Measurements from ENCODE around the gene UBXN7. TPM values are rescaled to one million over a fixed set of nuclear protein-coding genes. Genes with fewer than 3 reads are reported as not detected.
"Not testable (repeated sequence)": the region's sequence is repeated elsewhere in the genome, so short reads cannot be mapped to it uniquely, and the experiment has no call there.

UBXN7 gene
- total and polyA plus RNA-seq, 2 donors (not counting 3 experiments of a cell fraction or from before 2014, with no cell fraction given) = 9.9 to 57.0 TPM

GRCh38 chr3:196390116-196390515, 42.1 kb downstream of the UBXN7 start:
- no peak for TF ChIP-seq POLR2A (IDR thresholded peaks at IDR 0.05; ENCODE audit: low read depth, low read length)
- Histone ChIP-seq H3K4me1 (ENCODE audit: control insufficient read depth, extremely low read depth, insufficient read depth, low read length) (no peaks in the 10 kb centered on the region), H3K9ac (replicated peaks; ENCODE audit: extremely low read depth, insufficient read depth, low read length) (no peak overlapping the region), H2AFZ (ENCODE audit: low read depth, low read length) (no peak overlapping the region), H3K4me2 (ENCODE audit: insufficient read depth, low read length) (no peak overlapping the region), H3K4me3 (replicated peaks in 1 of 3; ENCODE audit: insufficient read depth in 1 of 3, low read depth in 1 of 3, low read length in 3 of 3) (no peak overlapping the region), H4K20me1 (replicated peaks; ENCODE audit: control insufficient read depth, extremely low read depth, insufficient read depth, low read length) (peaks cover 3% of the 10 kb centered on the region), H3K27me3 (ENCODE audit: control insufficient read depth in 2 of 2, insufficient read depth in 2 of 2, low read length in 2 of 2) (no peaks in the 10 kb centered on the region), H3K27ac (ENCODE audit: insufficient read depth, low read depth, low read length) (no peak overlapping the region), H3K9me3 (replicated peaks; ENCODE audit: control insufficient read depth, insufficient read depth, low read length) (no peaks in the 10 kb centered on the region), H3K36me3 (ENCODE audit: control insufficient read depth in 2 of 2, extremely low read depth in 1 of 2, insufficient read depth in 2 of 2, low read length in 2 of 2) (peaks cover 4 to 12% of the 10 kb centered on the region in 2 experiments), H3K79me2 (ENCODE audit: control insufficient read depth, insufficient read depth, low read length) (peaks cover 3% of the 10 kb centered on the region), H3K9me1 (replicated peaks; ENCODE audit: control insufficient read depth, extremely low read depth, insufficient read depth, low read length) (no peaks in the 10 kb centered on the region)
- FAIRE-seq (no peak), DNase-seq (ENCODE audit: low read depth, low spot score) (no peak)
- intact Hi-C loops (cut with micrococcal nuclease) (no loop called here), dilution Hi-C loops (cut with MboI; ENCODE audit: extremely low pct_ligation_motif_present, low sequenced_read_pairs) (no loop called here)
- POLR2A ChIA-PET = no interaction called here
- CTCF ChIA-PET = interaction anchor here (2.0 kb wide), 1 partner anchor 40 kb away, joined by 5 read pairs; no protein-coding TSS in a partner anchor
- no TSS peak for BruUV-seq (replicated peaks)

GRCh38 chr3:196388956-196389355, 43.3 kb downstream of the UBXN7 start:
- Histone ChIP-seq H3K9me1 (replicated peaks; ENCODE audit: control insufficient read depth, extremely low read depth, insufficient read depth, low read length) (no peaks in the 10 kb centered on the region), H3K79me2 (ENCODE audit: control insufficient read depth, insufficient read depth, low read length) (peaks cover 3% of the 10 kb centered on the region), H3K4me1 (ENCODE audit: control insufficient read depth, extremely low read depth, insufficient read depth, low read length) (no peaks in the 10 kb centered on the region), H3K4me2 (ENCODE audit: insufficient read depth, low read length) (no peak overlapping the region), H4K20me1 (replicated peaks; ENCODE audit: control insufficient read depth, extremely low read depth, insufficient read depth, low read length) (no peaks in the 10 kb centered on the region), H3K36me3 (ENCODE audit: control insufficient read depth in 2 of 2, extremely low read depth in 1 of 2, insufficient read depth in 2 of 2, low read length in 2 of 2) (peaks cover 4 to 12% of the 10 kb centered on the region in 2 experiments), H3K4me3 (replicated peaks in 1 of 3; ENCODE audit: insufficient read depth in 1 of 3, low read depth in 1 of 3, low read length in 3 of 3) (no peak overlapping the region), H3K9me3 (replicated peaks; ENCODE audit: control insufficient read depth, insufficient read depth, low read length) (no peaks in the 10 kb centered on the region), H2AFZ (ENCODE audit: low read depth, low read length) (no peak overlapping the region), H3K27ac (ENCODE audit: insufficient read depth, low read depth, low read length) (no peak overlapping the region), H3K27me3 (ENCODE audit: control insufficient read depth in 2 of 2, insufficient read depth in 2 of 2, low read length in 2 of 2) (no peaks in the 10 kb centered on the region), H3K9ac (replicated peaks; ENCODE audit: extremely low read depth, insufficient read depth, low read length) (no peak overlapping the region)
- TF ChIP-seq MYC (IDR thresholded peaks at IDR 0.05; ENCODE audit: low read depth, low read length) (no peak), CTCF (IDR thresholded peaks at IDR 0.05; ENCODE audit: extremely low read depth in 1 of 2, insufficient read depth in 1 of 2, low read depth in 1 of 2, low read length in 2 of 2) (no peak), EZH2 (IDR thresholded peaks at IDR 0.05; ENCODE audit: borderline replicate concordance, low read depth, low read length, severe bottlenecking) (no peak), FOS (IDR thresholded peaks at IDR 0.05; ENCODE audit: borderline replicate concordance, insufficient read depth, low read length) (no peak), GATA2 (IDR thresholded peaks at IDR 0.05; ENCODE audit: insufficient read depth, insufficient read length, low read depth, low read length) (no peak), MAX (IDR thresholded peaks at IDR 0.05; ENCODE audit: insufficient read depth, insufficient read length) (no peak), POLR2AphosphoS5 (IDR thresholded peaks at IDR 0.05; ENCODE audit: insufficient read depth, low read depth, low read length) (no peak), JUN (IDR thresholded peaks at IDR 0.05; ENCODE audit: borderline replicate concordance, insufficient read depth, insufficient read length, low read depth) (no peak), POLR2A (IDR thresholded peaks at IDR 0.05; ENCODE audit: low read depth, low read length) (no peak)
- FAIRE-seq (peak; percentile 80), DNase-seq (ENCODE audit: low read depth, low spot score) (peak; percentile 61)
- no TSS peak for BruUV-seq (replicated peaks)
- POLR2A ChIA-PET = no interaction called here
- CTCF ChIA-PET = interaction anchor here (1.0 to 2.0 kb wide), 3 partner anchors 10 to 39 kb away, joined by 4 to 5 read pairs (median 4); no protein-coding TSS in a partner anchor
- intact Hi-C loops (cut with micrococcal nuclease) (no loop called here), dilution Hi-C loops (cut with MboI; ENCODE audit: extremely low pct_ligation_motif_present, low sequenced_read_pairs) (no loop called here)

GRCh38 chr3:196387941-196388340, 44.3 kb downstream of the UBXN7 start:
- H3K9ac ChIP-seq (replicated peaks; ENCODE audit: extremely low read depth, insufficient read depth, low read length); BruUV-seq (replicated peaks); intact Hi-C loops (cut with micrococcal nuclease); H3K9me3 ChIP-seq (replicated peaks; ENCODE audit: control insufficient read depth, insufficient read depth, low read length); H3K4me3 ChIP-seq (replicated peaks in 1 of 3; ENCODE audit: insufficient read depth in 1 of 3, low read depth in 1 of 3, low read length in 3 of 3); H3K27ac ChIP-seq (ENCODE audit: insufficient read depth, low read depth, low read length); H3K79me2 ChIP-seq (ENCODE audit: control insufficient read depth, insufficient read depth, low read length); POLR2A ChIA-PET; DNase-seq (ENCODE audit: low read depth, low spot score); H4K20me1 ChIP-seq (replicated peaks; ENCODE audit: control insufficient read depth, extremely low read depth, insufficient read depth, low read length); dilution Hi-C loops (cut with MboI; ENCODE audit: extremely low pct_ligation_motif_present, low sequenced_read_pairs); H3K9me1 ChIP-seq (replicated peaks; ENCODE audit: control insufficient read depth, extremely low read depth, insufficient read depth, low read length); H3K27me3 ChIP-seq (ENCODE audit: control insufficient read depth in 2 of 2, insufficient read depth in 2 of 2, low read length in 2 of 2); H2AFZ ChIP-seq (ENCODE audit: low read depth, low read length); FAIRE-seq; H3K4me1 ChIP-seq (ENCODE audit: control insufficient read depth, extremely low read depth, insufficient read depth, low read length); H3K4me2 ChIP-seq (ENCODE audit: insufficient read depth, low read length): not testable (repeated sequence)
- H3K36me3 ChIP-seq (ENCODE audit: control insufficient read depth in 2 of 2, extremely low read depth in 1 of 2, insufficient read depth in 2 of 2, low read length in 2 of 2) = peaks cover 4 to 12% of the 10 kb centered on the region in 2 experiments
- CTCF ChIA-PET = interaction anchor here (2.0 kb wide), 1 partner anchor 38 kb away, joined by 5 read pairs; no protein-coding TSS in a partner anchor

Measured in endothelial cell of umbilical vein (primary cell).